ENCODE results near the gene SECTM1.

- TF ChIP-seq CTCF (IDR thresholded peaks at IDR 0.05) (no peak), POLR2A (IDR thresholded peaks at IDR 0.05) (peak in 1 of 2 donors; percentile 26)
Observed at GRCh38 chr17:82328994-82329507, 4.5 kb downstream of the SECTM1 start.

Data from Peyer's patch (tissue), 4 donors.